DMS79 treated with DMSO at 0.1 percent for 48 hours (cell line): Measurements from ENCODE around the gene ABAT.

Experiments
- DNase-seq: peaks from one replicate; lab custom pipeline; 2025; lab: John Stamatoyannopoulos, UW

Gene ABAT

GRCh38 chr16:8674413-8675022 is at the start of gene ABAT:
Gene ABAT (plus strand): TSS chr16:8674617. CDS start chr16:8735740, 61,123 bp downstream.
- peak; percentile 57 for DNase-seq

DNA sequence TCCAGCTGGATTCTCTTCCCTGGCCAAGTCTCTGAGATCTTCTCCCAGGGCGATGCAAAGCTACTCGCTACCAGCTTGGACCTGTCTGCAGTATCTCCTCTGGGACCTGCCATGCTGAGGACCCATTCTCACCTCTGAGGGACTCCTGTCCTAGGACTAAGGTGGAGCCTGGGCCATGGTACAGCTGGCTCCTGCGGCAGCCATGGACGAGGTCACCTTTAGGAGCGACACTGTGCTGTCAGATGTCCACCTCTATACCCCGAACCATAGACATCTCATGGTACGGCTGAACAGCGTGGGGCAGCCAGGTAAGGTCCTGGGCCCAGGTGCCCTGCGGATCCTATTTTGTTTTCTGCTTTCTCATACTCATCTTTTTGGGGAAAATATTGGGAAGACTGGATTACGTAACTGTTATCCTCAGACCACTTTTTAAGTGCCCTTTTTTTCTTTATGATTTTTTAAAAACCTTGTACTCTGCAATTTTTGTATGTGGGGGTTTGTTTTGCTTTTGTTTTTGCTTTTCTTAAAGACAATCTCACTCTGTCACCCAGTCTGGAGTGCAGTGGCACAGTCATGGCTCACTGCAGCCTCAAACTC is 48.8 kb upstream of the ABAT start:
- DNase-seq = no peak

DNA sequence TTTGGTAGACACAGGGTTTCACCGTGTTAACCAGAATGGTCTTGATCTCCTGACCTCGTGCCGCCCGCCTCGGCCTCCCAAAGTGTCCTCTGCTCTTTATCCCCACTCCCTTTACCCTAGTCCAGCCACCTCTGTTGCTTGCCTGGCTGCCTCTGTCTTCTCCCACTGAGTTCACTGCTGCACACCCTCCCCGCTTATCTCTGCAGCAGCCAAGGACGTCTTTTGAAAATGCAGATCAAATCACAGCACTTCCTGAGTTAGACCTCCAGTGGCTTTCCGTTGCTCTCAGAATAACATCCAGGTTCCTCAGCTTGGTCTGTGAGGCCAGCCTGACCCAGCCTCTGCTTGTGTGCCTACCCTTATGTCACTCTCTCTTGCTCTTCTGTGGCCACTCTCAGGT is 47.5 kb upstream of the ABAT start:
- no peak for DNase-seq

- DNase-seq = no peak
These were observed 47.0 kb upstream of the ABAT start for GRCh38 chr16:8627456-8627855.

DNA sequence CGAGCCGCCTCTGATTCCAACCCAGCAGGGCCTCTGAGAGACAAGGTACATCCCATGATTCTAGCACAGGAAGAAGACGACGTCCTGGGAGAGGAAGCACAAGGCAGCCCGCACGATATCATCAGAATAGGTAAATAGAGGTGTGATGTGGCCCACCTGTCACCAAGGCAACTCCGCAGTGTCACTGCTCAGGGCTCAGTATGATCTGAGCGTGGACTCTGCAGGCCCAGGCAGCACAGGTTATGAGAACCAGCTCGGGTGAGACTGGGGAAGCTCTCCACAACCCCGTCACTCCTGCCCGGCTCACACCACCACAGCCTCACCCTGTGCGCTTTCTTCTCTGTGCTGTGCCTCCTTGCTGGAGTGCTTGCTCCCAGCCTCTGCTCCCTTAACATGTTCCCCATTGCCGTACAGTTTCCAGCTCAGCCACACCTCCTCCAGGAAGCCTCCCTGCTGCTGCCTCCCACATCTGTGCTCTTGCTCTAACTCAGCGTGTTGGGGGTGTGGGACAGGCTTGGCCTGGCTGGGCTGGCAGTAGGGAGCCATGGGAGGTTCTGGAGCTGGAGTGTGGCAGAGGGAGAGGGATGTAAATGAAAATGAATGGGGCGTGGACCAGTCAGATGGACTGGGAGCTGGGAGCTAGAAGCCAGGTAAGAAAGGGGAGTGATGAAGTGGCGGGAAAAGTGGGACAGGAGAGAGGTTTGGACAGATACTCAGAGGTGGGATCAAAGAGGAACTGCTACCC is 45.3 kb upstream of the ABAT start:
- no peak for DNase-seq

DNA sequence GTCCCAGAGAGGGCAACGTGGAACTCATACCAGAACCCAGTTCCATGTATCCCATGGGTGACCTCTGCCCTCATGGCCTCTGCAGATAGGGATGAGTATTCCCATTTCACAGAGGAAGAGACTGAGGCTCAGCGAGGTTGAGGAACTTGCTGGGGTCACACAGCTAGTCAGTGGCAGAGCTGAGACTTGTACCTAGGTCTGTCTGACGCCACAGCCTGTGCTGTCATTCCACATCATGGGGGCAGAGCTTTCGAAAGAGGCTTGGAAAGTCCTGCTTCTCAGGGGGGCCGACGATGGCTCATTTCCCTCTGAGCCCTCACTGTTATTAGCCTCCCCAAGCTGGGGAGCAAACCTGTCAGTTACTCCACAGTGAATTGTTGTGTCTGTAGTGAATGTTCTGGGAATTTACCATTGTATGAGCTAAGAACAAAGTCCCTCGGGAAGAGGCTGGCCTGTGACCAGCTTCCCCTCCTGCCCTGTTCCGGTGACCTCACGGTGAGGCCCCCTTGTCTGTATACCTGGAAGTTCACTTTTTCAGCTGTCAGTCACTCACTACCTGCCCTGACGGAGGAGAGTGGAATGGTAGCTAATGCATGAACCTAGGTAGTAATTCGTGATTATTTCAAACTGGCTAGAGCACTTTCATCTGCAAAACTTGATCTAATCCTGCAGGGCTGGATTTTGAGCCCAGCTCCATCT is 44.0 kb upstream of the ABAT start:
- DNase-seq = no peak

GRCh38 chr16:8631373-8631772 is 43.0 kb upstream of the ABAT start:
- no peak for DNase-seq

DNA sequence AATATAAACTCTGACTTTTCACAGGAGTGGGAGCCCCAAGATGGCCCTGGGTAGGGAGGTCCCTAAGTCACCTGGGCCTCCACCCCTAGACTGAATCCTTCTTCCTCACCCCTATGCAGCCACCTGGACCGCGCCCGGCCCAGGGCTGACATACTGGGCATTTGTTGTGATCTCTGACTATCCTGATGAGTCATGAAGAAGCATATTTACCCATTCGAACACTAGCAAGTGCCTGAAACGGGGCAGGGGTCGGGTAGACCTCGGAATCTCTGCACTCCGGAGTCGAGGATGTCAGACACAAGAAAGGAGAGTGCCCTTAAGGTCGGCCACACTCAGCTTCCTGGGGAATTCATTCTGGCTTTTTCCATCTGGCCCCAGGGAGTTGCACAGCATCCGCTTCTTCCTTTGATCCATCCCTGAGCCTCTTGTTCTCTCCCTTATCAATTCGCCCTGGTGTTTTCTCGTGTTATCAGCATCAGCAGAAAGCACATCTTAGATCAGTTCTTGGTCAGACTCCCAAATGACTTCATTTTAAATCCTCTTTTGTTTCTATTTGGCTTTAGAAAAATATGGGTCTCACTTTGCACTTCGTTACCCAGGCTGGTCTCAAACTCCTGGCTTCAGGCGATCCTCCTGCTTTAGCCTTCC is 42.5 kb upstream of the ABAT start:
- no peak for DNase-seq

DNA sequence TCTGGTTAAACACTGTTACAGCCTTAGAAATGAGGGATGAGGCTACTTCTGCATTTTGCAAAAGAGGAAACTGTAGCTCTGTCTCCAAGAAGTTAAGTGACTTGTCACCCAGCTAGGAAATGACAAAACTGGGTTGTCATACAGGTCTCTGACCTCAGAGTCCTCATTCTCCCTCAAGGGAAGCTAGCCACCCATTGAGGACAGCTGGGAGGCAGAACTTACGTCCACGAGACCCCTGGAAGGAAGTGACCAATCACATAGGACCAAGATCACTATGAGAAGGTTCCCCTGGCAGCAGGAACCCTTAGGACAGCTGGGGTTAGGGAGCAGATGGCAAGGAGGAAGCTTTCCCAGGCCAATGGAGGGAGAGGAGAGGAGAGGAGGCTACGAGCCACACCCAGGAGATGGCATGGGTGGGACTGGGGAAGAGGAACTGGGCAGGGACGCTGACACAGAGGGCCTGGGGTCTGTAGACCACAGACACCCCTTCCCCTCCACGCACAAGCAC is 41.7 kb upstream of the ABAT start:
- no peak for DNase-seq

- DNase-seq = no peak
These were observed 39.3 kb upstream of the ABAT start for GRCh38 chr16:8634991-8635736.

DNA sequence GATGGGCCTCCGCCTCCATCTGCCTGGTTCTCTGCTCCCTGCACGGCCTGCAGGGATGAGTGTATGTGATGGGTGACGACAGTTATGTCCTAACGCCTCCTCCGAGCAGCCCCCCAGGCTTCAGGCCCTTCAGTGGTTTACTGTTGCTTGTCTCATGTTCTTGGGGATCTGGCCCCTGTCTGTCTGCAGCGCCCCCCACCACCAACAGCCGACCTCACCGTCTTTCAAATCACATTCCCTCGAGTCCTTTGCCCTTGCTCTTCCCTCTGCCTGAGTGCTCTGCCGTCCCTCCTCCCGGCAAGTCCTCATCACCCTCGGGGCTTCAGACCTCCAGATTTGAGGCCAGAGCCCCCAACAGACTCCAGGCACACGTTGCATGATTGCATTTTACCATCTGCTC is 34.7 kb upstream of the ABAT start:
- DNase-seq = no peak

- DNase-seq = no peak
These were observed 32.7 kb upstream of the ABAT start for GRCh38 chr16:8641671-8642070.

DNA sequence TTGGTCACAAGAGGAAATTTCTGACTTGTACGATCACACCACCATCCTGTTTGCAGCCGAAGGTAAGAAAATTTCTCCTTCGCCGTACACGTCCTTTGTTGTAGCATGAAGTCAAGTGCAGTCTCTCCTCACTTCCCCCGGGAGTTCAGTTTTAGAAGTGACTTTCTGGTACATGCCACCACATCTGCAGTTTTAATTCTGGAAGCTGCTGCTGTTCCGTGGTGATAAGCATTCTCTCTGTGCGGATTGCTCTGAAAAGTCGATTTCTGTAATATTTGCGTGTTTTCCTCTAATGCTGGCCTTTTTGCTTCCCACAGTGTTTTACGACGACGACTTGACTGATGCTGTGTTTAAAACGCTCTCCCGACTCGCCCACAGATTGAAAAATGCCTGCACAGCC is 32.3 kb upstream of the ABAT start:
- DNase-seq = no peak

DNA sequence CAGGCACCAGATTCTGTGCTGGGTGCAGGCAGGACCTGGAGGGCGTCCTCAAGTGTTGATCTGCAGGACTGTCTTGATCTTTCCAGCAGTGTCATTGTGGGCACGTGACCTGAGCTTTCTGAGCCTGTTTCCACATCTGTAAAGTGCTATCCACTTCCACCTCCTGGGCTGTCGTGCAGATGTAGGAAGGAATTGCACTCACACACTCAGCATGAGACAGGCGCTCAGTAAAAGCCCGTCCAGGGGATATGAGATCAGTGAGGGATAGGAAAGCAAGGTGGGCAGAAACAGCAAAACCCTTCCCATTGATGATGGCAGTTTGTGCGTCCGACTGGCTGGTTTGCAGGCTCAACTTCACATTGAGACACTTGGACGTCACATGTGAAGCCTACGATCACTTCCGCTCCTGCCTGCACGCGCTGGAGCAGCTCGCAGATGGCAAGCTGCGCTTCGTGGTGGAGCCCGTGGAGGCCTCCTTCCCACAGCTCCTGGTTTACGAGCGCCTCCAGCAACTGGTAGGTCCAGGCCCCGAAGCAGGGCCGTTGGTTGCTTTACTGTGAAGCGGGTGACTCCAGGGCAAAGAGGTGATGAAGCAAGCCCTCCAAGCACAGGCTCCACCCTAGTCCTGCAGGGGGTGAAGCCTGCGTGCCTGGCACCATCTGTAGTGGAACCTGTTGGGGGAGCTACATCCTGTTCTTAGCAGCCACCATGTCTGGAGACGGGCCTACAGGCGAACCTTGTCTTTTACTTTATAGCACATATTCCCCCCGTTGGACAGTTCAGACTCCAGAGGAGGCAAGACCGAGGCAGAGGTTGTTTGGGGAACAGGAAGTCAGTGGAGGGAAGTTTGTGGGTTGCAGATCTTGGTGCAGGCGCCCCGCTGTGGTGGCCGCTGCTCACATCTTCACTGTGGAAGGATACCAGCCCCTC is 29.9 kb upstream of the ABAT start:
- DNase-seq = no peak

- DNase-seq = no peak
These were observed 29.3 kb upstream of the ABAT start for GRCh38 chr16:8645141-8645521.

- no peak for DNase-seq
These were observed 28.6 kb upstream of the ABAT start for GRCh38 chr16:8645831-8646230.

GRCh38 chr16:8646326-8647053 is 27.9 kb upstream of the ABAT start:
- DNase-seq = no peak

GRCh38 chr16:8647721-8648318 is 26.6 kb upstream of the ABAT start:
- DNase-seq = no peak

DNA sequence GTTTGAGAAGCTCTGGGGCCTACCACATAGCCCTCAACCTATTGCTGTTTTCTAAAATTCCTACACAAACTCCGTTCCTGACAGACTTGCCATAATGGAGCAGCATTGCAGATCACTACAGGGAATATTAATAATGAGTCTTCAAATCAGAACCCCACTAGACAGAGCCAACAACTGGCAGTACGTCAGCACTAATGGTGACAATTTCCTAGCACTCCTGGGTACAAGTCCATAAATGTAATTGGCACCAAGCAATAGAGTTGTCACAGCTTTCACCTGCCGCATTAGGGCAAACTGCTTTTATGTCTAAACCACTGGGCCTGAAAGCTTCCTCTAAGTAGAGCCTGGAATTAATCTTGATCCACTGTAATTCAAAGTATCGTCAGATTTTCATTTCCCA is 25.5 kb upstream of the ABAT start:
- DNase-seq = no peak
